ENCODE data around the gene ZIC4.

The ZIC4 gene

DNA sequence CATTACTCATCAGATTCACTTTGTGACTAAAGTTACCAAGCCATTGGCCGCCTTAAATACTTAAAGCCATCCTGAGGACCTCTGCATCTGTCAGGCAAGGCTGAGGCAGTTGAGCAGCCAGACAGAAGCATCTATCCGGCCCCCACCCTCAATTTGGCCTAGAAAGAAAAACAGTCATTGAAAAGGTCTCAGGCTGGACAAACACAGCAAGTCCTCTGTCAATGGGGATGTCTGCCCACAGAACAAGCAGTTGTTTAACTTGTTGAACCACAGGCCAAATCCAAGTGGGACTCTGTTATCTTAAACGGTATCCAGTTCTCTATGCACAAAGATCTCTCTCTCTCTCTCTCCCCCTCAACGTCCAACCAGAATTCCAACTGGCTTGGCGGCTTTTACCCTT is 2.8 kb downstream of the ZIC4 start:
- no peak overlapping the region for H3K27ac ChIP-seq
- TF ChIP-seq, protein P1, sequence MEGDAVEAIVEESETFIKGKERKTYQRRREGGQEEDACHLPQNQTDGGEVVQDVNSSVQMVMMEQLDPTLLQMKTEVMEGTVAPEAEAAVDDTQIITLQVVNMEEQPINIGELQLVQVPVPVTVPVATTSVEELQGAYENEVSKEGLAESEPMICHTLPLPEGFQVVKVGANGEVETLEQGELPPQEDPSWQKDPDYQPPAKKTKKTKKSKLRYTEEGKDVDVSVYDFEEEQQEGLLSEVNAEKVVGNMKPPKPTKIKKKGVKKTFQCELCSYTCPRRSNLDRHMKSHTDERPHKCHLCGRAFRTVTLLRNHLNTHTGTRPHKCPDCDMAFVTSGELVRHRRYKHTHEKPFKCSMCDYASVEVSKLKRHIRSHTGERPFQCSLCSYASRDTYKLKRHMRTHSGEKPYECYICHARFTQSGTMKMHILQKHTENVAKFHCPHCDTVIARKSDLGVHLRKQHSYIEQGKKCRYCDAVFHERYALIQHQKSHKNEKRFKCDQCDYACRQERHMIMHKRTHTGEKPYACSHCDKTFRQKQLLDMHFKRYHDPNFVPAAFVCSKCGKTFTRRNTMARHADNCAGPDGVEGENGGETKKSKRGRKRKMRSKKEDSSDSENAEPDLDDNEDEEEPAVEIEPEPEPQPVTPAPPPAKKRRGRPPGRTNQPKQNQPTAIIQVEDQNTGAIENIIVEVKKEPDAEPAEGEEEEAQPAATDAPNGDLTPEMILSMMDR (conservative IDR thresholded peaks at IDR 0.05), result no peak
- TF ChIP-seq ZFX (IDR thresholded peaks at IDR 0.05), result no peak

DNA sequence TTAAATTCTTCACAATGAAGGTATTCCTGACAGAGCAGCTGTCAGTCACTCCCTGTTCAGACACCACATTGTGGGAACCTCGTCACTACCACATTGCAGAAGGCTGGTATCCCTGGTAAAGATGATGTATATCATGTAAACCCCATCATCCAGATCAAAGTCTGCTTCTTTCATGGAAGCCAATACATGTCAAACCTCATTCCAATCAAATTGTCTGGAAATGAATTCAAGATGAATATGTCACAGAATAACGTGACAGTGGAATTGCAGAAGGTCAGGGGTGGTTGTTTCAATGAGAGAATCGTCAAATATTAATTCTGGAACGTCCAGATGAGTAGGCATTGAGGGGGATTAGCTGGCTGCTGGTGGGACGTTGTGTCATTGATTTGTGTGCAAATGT is 4.2 kb downstream of the ZIC4 start:
- TF ChIP-seq, protein P1 (conservative IDR thresholded peaks at IDR 0.05), result no peak
- no peak for TF ChIP-seq ZFX (IDR thresholded peaks at IDR 0.05)
- no peak overlapping the region for H3K27ac ChIP-seq

DNA sequence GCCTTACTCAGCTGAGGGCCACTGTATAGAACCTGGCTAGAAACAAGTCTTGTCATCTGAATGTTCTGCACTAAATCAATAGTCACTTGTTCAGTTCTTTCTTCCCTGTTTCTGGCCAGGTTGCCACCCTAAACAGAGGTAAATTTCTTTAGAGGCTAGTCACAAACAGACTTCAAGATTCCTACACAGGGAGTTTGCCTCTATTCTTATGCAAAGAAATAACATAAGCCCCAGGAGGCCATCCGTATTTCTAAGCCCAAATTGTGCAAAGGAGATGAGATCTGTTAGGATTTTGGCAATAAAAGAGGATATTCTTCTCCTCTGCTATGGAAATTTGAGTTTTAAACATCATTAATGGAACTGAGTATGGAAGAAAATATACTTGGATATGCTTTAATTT is 4.9 kb downstream of the ZIC4 start:
- TF ChIP-seq, protein P1 (conservative IDR thresholded peaks at IDR 0.05), result no peak
- no peak for TF ChIP-seq ZFX (IDR thresholded peaks at IDR 0.05)
- H3K27ac ChIP-seq, result no peak overlapping the region

DNA sequence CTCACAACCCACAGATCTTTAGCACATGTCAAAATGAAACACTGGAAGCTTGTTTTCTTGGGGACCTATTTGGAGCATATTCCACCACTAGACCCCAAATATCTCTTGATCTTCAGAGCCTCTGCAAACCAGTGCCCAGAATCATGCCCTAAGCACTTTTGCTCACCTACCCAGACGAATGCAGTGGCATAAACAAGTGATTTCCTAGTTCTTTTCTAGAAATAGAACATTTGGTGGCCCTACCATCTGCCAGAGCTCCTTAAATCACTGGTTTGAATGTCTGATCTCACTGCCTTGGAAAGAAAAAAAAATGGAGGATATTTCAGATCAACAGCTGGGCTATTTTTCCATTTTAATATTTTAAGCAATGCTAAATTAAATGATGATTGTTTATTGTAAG is 5.3 kb downstream of the ZIC4 start:
- no peak overlapping the region for H3K27ac ChIP-seq
- TF ChIP-seq, protein P1 (conservative IDR thresholded peaks at IDR 0.05), result no peak
- TF ChIP-seq ZFX (IDR thresholded peaks at IDR 0.05), result no peak

DNA sequence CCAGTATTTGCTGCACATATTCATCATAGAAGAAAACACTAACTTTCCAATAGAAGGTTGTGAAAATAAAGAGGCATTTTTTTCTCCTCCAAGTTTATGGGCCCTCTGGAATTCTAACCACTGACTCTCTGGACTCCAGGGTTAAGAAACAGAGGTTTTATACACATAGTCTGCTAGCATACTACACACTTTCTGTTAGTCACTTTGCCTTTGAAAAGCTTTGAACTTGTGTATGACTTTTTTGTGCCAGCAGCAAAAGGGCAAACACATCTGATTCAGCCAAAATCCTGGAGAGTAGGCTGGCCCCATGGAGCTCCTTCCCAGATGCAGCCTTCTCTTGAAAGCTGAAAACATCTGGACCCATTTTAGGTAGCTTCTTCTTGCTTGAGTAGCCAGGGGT is 6.2 kb downstream of the ZIC4 start:
- TF ChIP-seq ZFX (IDR thresholded peaks at IDR 0.05), result no peak
- TF ChIP-seq, protein P1 (conservative IDR thresholded peaks at IDR 0.05), result no peak
- no peak overlapping the region for H3K27ac ChIP-seq

DNA sequence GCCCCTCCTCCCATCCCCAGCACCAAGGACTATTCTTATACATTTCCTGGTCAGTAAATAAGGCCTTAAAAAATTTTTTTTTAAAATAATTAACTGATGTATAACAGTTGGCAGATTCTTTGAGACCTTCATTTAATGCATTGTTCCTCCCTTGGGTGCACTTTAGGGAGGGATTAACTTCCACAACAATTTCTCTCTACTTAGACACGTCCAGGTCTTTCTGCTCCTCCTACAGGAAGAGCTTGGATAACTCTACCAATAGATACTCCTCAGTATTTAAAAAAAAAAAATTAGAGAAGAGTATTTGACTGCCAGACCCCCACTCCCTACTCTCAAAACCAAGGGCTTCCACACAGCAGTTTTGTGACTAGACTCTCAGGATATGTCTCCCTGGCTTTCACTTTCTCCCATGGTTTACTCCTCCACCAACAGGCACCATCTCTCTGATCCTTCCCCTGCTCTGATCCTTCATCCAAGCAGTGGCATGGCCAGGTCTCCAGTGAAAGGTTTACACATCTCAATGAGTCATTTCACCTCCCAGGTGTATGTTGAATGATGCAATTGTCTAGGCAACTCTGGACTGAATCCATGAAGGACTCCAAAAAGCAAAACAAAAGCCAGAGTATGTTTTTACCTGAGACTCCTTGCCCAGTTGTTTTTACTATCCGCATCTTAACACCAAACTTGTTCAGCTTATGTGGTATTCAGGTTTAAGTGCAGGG is 7.4 kb downstream of the ZIC4 start:
- no peak overlapping the region for H3K27ac ChIP-seq
- TF ChIP-seq ZFX (IDR thresholded peaks at IDR 0.05), result no peak
- TF ChIP-seq, protein P1 (conservative IDR thresholded peaks at IDR 0.05), result no peak

DNA sequence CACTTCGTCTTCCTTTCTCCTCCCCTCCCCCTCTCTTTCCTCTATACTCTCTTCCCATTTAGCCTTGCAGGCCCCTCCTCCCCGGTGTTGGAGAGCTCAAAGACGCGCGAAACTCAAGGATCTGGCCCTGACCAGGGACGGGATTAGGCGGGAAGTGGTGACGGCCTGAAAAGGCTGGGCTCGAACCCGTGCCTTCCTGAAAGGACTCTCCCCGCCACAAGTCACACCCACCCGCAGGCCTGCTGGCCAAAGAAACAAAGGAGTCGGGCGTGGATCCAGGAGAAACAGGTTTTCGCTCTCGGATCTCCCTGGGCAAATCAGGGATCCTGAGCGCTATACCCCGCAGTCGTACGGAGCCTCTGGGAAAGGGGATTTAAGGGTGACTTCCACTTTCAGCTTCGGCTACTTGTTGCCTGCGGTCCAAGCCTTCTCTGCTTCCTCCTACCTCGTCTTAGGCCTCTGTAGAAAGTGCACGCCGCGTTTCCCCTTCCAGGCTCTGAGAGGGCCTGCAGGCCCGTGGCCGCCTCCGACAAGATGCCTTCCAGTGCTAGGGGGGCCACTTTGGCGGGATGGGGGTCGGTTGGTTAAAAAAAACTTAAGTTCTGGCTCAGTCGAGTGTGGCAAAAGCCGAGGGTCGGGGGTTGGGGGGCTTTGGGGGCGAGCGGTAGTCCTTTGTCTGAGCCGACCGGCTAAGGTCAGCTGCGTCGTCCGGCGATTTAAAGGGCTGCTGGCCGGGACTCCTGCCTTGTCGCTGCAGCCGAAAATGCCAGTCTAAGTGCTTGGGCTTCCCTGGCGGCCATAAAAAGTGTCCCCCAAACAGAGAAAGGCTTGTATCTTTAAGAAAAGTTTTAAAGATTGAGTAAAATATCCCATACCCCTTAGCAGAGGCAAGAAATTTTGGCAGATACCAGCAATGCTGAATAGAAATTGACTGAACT is 8.2 kb downstream of the ZIC4 start:
- no peak for TF ChIP-seq ZFX (IDR thresholded peaks at IDR 0.05)
- TF ChIP-seq, protein P1 (conservative IDR thresholded peaks at IDR 0.05), result no peak
- H3K27ac ChIP-seq, result no peak overlapping the region
